Mesendoderm (in vitro differentiated cells): Measurements from ENCODE around the gene AANAT.

ENCODE experiments used
- DNase-seq: peaks from one replicate; pipeline ENCODE4 v3.0.0; 2013
- H2AK5ac ChIP-seq: 2 replicates; pipeline ENCODE4 v1.6.1; 2013; ENCODE audit warnings: low read length, inconsistent platforms
- H2BK120ac ChIP-seq: 2 replicates; pipeline ENCODE4 v1.6.1; 2013; ENCODE audit warnings: low read depth, mild to moderate bottlenecking, low read length, moderate library complexity, mixed read lengths
- H2BK15ac ChIP-seq: replicated peaks from 2 replicates; pipeline ENCODE4 v1.6.1; 2013; ENCODE audit warnings: low read depth, mild to moderate bottlenecking, moderate library complexity
- H2BK5ac ChIP-seq: 2 replicates; pipeline ENCODE4 v1.6.1; 2013; ENCODE audit warnings: low read length, inconsistent platforms
- H3K18ac ChIP-seq: 2 replicates; pipeline ENCODE4 v1.6.1; 2013; ENCODE audit warnings: mild to moderate bottlenecking, low read length, mixed read lengths
- H3K23ac ChIP-seq: one replicate; pipeline ENCODE4 v1.6.1; 2013; ENCODE audit warnings: low read length
- H3K27ac ChIP-seq: 2 replicates; pipeline ENCODE4 v1.5.1; 2013; ENCODE audit warnings: low read depth, mild to moderate bottlenecking, inconsistent platforms, low read length, moderate library complexity
- H3K27me3 ChIP-seq: 2 replicates; pipeline ENCODE4 v1.6.1; 2013; ENCODE audit warnings: low read length, control low read depth, mild to moderate bottlenecking, inconsistent platforms; ENCODE audit not compliant: insufficient read depth, poor library complexity
- H3K36me3 ChIP-seq: 2 replicates; pipeline ENCODE4 v1.6.1; 2013; ENCODE audit warnings: low read length, inconsistent platforms; ENCODE audit not compliant: control insufficient read depth, insufficient read depth
- H3K4ac ChIP-seq: one replicate; pipeline ENCODE4 v1.6.1; 2013; ENCODE audit warnings: low read depth, mild to moderate bottlenecking, low read length, moderate library complexity
- H3K4me1 ChIP-seq: 2 replicates; pipeline ENCODE4 v1.6.1; 2013; ENCODE audit warnings: low read depth, low read length, inconsistent platforms; ENCODE audit not compliant: control insufficient read depth
- H3K4me2 ChIP-seq: 2 replicates; pipeline ENCODE4 v1.6.1; 2013; ENCODE audit warnings: low read length
- H3K4me3 ChIP-seq: 2 replicates; pipeline ENCODE4 v1.5.1; 2013; ENCODE audit warnings: mild to moderate bottlenecking, low read length
- H3K56ac ChIP-seq: one replicate; pipeline ENCODE4 v1.6.1; 2013; ENCODE audit warnings: low read length
- H3K79me1 ChIP-seq: 2 replicates; pipeline ENCODE4 v1.6.1; 2013; ENCODE audit warnings: low read length, inconsistent platforms
- H3K79me2 ChIP-seq: 2 replicates; pipeline ENCODE4 v1.6.1; 2013; ENCODE audit warnings: mild to moderate bottlenecking, low read length; ENCODE audit not compliant: control insufficient read depth, insufficient read depth
- H3K9ac ChIP-seq: 2 replicates; pipeline ENCODE4 v1.6.1; 2013; ENCODE audit warnings: low read length, inconsistent platforms
- H4K5ac ChIP-seq: one replicate; pipeline ENCODE4 v1.6.1; 2013; ENCODE audit warnings: low read length
- H4K8ac ChIP-seq: one replicate; pipeline ENCODE4 v1.6.1; 2013; ENCODE audit warnings: low read depth, mild to moderate bottlenecking, control low read depth, low read length, moderate library complexity
- WGBS: extraction: QIAGEN DNeasy Blood & Tissue Kit; methylation state at CpG from one replicate; pipeline ENCODE4 v1.1.7; 2013; ENCODE audit warnings: low lambda C conversion rate, missing lambda C conversion rate; ENCODE audit not compliant: insufficient coverage; ENCODE audit errors: extremely low coverage; 5-methylcytosine and 5-hydroxymethylcytosine counted together

Gene AANAT

DNA sequence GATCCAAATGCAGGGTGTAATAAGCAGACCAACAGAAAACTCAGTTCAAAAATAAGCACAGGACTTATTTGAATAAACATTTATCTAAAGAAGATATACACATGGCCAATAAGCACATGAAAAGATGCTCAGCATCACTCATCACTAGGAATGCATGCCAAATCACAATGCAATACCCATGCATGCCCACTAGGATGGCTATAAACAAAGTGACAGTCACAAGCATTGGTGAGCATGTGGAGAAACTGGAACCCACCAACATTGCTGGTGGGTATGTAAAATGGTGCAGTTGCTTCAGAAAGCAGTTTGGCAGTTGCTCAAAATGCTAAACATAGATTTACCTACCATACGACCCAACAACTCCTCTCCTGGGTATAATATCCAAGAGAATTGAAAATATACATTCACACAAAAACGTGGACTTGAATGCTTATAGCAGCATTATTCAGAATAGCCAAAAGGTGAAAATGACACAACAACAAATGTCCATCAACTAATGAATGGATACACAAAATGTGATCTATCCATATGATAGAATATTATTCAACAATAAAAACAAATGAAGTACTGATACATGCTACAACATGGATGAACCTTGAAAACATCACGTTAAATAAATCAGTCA lies 34.6 kb upstream of the AANAT start:
- no peak overlapping the region for H3K9ac ChIP-seq
- peaks cover 26% of the 10 kb centered on the region for H3K79me1 ChIP-seq
- H2BK120ac ChIP-seq: no peak overlapping the region
- no peak overlapping the region for H3K4me2 ChIP-seq
- H3K4me3 ChIP-seq: no peak overlapping the region
- no peak overlapping the region for H3K23ac ChIP-seq
- H3K4me1 ChIP-seq: peaks cover 5% of the 10 kb centered on the region
- H3K27me3 ChIP-seq: no peaks in the 10 kb centered on the region
- H4K5ac ChIP-seq: no peak overlapping the region
- peaks cover 53% of the 10 kb centered on the region for H3K79me2 ChIP-seq
- DNase-seq: peak; percentile 55
- H4K8ac ChIP-seq: no peak overlapping the region
- H2AK5ac ChIP-seq: no peak overlapping the region
- no CpG with 5 or more reads among the region's 3 CpGs for WGBS
- H3K36me3 ChIP-seq: no peaks in the 10 kb centered on the region
- H3K27ac ChIP-seq: no peak overlapping the region
- no peak overlapping the region for H2BK5ac ChIP-seq
- no peak overlapping the region for H3K18ac ChIP-seq
- no peak overlapping the region for H3K4ac ChIP-seq
- H3K56ac ChIP-seq: no peak overlapping the region
- no peak overlapping the region for H2BK15ac ChIP-seq

DNA sequence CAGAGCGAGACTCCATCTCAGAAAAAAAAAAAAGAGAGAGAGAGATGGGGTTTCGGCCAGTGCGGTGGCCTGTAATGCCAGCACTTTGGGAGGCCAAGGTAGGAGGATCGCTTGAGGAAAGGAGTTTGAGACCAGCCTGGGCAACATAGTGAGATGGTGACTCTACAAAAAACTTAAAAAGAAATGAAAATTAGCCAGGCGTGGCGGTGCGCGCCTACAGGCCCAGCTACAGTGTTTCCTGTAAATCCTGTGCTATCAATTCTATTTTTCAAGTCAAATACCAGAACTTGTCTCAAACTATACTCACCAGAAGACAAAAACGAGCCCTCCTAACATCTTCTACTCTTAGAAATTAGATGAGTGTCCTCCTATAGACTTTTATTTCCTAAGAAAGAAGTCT lies 33.7 kb upstream of the AANAT start:
- Histone ChIP-seq H3K4ac (no peak overlapping the region), H2BK120ac (no peak overlapping the region), H2AK5ac (no peak overlapping the region), H4K8ac (no peak overlapping the region), H3K9ac (no peak overlapping the region), H3K18ac (no peak overlapping the region), H3K36me3 (no peaks in the 10 kb centered on the region), H3K23ac (no peak overlapping the region), H3K4me3 (no peak overlapping the region), H2BK5ac (no peak overlapping the region), H3K79me1 (peaks cover 25% of the 10 kb centered on the region), H2BK15ac (no peak overlapping the region), H3K56ac (no peak overlapping the region), H3K27ac (no peak overlapping the region), H3K27me3 (no peaks in the 10 kb centered on the region), H3K79me2 (peaks cover 58% of the 10 kb centered on the region), H4K5ac (no peak overlapping the region), H3K4me2 (no peak overlapping the region), H3K4me1 (peaks cover 5% of the 10 kb centered on the region)
- no peak for DNase-seq
- no CpG with 5 or more reads among the region's 9 CpGs for WGBS

DNA sequence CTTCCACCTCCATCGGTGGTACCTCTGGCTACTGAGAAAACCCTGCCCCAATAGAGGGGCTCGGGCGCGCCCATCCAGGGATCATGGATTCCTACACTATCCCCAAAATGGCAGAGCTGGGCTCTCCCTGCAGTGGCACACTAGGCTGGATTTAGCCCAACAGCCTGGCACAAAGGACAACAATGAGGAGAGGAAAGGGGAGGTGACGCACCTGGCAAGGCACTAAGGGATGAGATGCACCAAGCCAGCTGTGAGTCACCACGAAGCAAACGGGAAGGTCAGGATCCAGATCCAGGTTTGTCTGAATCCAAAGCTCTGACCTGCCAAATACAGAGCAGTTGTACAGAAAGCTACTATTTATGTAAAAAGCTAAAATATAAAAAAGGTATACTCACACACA lies 32.5 kb upstream of the AANAT start:
- H3K36me3 ChIP-seq: no peaks in the 10 kb centered on the region
- H3K4me1 ChIP-seq: peaks cover 9% of the 10 kb centered on the region
- H4K8ac ChIP-seq: no peak overlapping the region
- H3K23ac ChIP-seq: no peak overlapping the region
- no peak for DNase-seq
- no peak overlapping the region for H3K18ac ChIP-seq
- H3K4me2 ChIP-seq: no peak overlapping the region
- peaks cover 31% of the 10 kb centered on the region for H3K79me1 ChIP-seq
- no peak overlapping the region for H3K27ac ChIP-seq
- no peak overlapping the region for H2BK15ac ChIP-seq
- no peak overlapping the region for H3K4me3 ChIP-seq
- H4K5ac ChIP-seq: no peak overlapping the region
- no peak overlapping the region for H3K56ac ChIP-seq
- H3K9ac ChIP-seq: no peak overlapping the region
- H3K79me2 ChIP-seq: peaks cover 64% of the 10 kb centered on the region
- H3K27me3 ChIP-seq: no peaks in the 10 kb centered on the region
- H3K4ac ChIP-seq: no peak overlapping the region
- no peak overlapping the region for H2BK120ac ChIP-seq
- no peak overlapping the region for H2AK5ac ChIP-seq
- no CpG with 5 or more reads among the region's 7 CpGs for WGBS
- H2BK5ac ChIP-seq: no peak overlapping the region

DNA sequence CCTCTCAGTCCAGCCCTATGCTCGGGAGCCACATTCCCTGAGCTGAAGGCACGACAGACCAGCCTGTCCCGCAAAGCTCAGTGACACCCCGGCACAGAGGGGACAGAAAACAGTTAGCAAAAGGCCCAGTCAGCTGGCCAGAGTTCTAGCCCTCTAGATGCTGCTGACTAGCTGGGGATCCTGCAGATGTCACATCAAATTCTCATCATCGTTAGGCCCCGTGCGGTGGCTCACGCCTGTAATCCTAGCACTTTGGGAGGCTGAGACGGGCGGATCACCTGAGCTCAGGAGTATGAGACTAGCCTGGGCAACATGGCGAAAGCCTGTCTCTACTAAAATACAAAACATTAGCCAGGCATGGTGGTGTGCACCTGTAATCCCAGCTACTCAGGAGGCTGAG lies 31.7 kb upstream of the AANAT start:
- peaks cover 11% of the 10 kb centered on the region for H3K4me1 ChIP-seq
- no peak overlapping the region for H3K4ac ChIP-seq
- H3K23ac ChIP-seq: no peak overlapping the region
- H3K27ac ChIP-seq: no peak overlapping the region
- H3K36me3 ChIP-seq: no peaks in the 10 kb centered on the region
- H3K56ac ChIP-seq: no peak overlapping the region
- H3K4me3 ChIP-seq: no peak overlapping the region
- no peak overlapping the region for H2BK15ac ChIP-seq
- H3K9ac ChIP-seq: no peak overlapping the region
- no peak overlapping the region for H2BK5ac ChIP-seq
- no peak overlapping the region for H3K18ac ChIP-seq
- peaks cover 31% of the 10 kb centered on the region for H3K79me1 ChIP-seq
- H4K5ac ChIP-seq: no peak overlapping the region
- no peaks in the 10 kb centered on the region for H3K27me3 ChIP-seq
- no peak overlapping the region for H2BK120ac ChIP-seq
- H2AK5ac ChIP-seq: no peak overlapping the region
- no CpG with 5 or more reads among the region's 11 CpGs for WGBS
- DNase-seq: no peak
- no peak overlapping the region for H3K4me2 ChIP-seq
- peaks cover 67% of the 10 kb centered on the region for H3K79me2 ChIP-seq
- H4K8ac ChIP-seq: no peak overlapping the region

DNA sequence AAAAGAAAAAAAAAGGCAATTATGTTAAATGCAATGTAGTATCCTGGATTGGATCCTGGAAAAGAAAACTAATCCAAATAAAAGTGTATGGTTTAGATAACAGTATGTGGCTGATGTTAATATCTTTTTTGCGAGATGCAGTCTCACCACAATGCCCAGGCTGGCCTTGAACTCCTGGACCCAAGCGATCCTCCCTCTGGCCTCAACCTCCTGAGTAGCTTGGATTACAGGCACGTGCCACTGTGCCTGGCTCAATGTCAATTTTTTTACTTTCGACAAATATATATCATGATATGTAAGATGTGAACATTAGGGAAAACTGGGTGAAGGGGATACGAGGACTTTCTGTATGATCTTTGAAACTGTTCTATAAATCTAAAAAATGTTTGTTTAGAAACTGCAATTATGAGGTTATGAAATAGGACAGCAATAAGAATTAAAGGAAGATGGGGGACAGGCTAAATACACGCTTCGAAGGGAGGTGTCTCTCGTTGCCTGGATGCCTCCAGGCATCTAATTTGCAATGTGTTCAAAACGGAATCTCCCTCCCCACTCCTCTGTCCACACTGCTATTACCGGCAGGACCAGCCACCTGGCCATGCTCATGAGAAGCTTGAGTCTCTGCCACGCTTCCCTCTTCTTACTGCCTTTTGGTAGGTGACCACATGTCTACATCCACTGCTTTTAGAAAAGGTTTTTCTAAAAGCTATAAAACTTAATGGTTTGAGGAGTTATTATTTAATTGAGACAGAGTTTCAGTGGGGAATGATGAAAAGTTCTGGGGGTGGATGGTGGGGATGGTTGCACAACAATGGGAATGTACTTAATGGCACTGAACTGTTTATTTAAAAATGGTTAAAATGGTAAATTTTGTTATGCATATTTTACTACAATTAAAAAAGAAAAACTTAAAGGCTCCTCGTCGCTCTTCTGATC lies 29.7 kb upstream of the AANAT start:
- Histone ChIP-seq H2BK120ac (no peak overlapping the region), H3K18ac (no peak overlapping the region), H3K79me1 (peaks cover 33% of the 10 kb centered on the region), H3K36me3 (no peaks in the 10 kb centered on the region), H3K9ac (no peak overlapping the region), H3K56ac (no peak overlapping the region), H3K79me2 (peaks cover 69% of the 10 kb centered on the region), H3K4me1 (peaks cover 25% of the 10 kb centered on the region), H4K8ac (no peak overlapping the region), H3K4me3 (no peak overlapping the region), H4K5ac (no peak overlapping the region), H3K27me3 (no peaks in the 10 kb centered on the region), H2BK5ac (no peak overlapping the region), H3K4ac (no peak overlapping the region), H3K27ac (no peak overlapping the region), H3K4me2 (no peak overlapping the region), H2BK15ac (no peak overlapping the region), H2AK5ac (no peak overlapping the region), H3K23ac (no peak overlapping the region)
- DNase-seq: no peak
- WGBS: no CpG with 5 or more reads among the region's 13 CpGs
